H4 (cell line): ENCODE measurements around the gene SAMD5. TPM values are rescaled to one million over a fixed set of nuclear protein-coding genes. Genes with fewer than 3 reads are reported as not detected.
A peak's percentile ranks its signal among the peaks of the same experiment; 100 is the strongest.

ENCODE experiments used
- DNase-seq: peaks from one replicate; pipeline ENCODE4 v3.0.0-alpha.2; 2015; ENCODE audit warnings: low spot score
- total RNA-seq: library from RNA; depleted of rRNA; stranded (reverse); fragments of >200 nt; shearing (Covaris generic); gene quantifications from 2 replicates; pipeline ENCODE4 v1.2.3, GENCODE V29; 2014

Gene SAMD5
- total RNA-seq, 1 experiment from 2014 or later: 2.1 TPM

GRCh38 chr6:147566244-147566898, 57.9 kb downstream of the SAMD5 start:
- DNase-seq: no peak

GRCh38 chr6:147567141-147567805, 58.8 kb downstream of the SAMD5 start:
- no peak for DNase-seq

- DNase-seq: no peak
Measured at GRCh38 chr6:147569788-147570187, 61.3 kb downstream of the SAMD5 start.

- no peak for DNase-seq
Measured at GRCh38 chr6:147570681-147571080, 62.2 kb downstream of the SAMD5 start.

- no peak for DNase-seq
Measured at GRCh38 chr6:147577488-147577887, 69.0 kb downstream of the SAMD5 start.

GRCh38 chr6:147578159-147578558, 69.7 kb downstream of the SAMD5 start:
- no peak for DNase-seq

- DNase-seq: no peak
Measured at GRCh38 chr6:147578883-147579282, 70.4 kb downstream of the SAMD5 start.

- DNase-seq: no peak
Measured at GRCh38 chr6:147579667-147580066, 71.2 kb downstream of the SAMD5 start.

- DNase-seq: no peak
Measured at GRCh38 chr6:147582991-147583390, 74.5 kb downstream of the SAMD5 start.

GRCh38 chr6:147585256-147585655, 76.8 kb downstream of the SAMD5 start:
- no peak for DNase-seq

GRCh38 chr6:147586044-147586443, 77.6 kb downstream of the SAMD5 start:
- DNase-seq: no peak

GRCh38 chr6:147587907-147588306, 79.4 kb downstream of the SAMD5 start:
- no peak for DNase-seq

- DNase-seq: no peak
Measured at GRCh38 chr6:147588469-147588868, 80.0 kb downstream of the SAMD5 start.

GRCh38 chr6:147589739-147590250, 81.3 kb downstream of the SAMD5 start:
- no peak for DNase-seq

- no peak for DNase-seq
Measured at GRCh38 chr6:147595961-147596360, 87.5 kb downstream of the SAMD5 start.

- DNase-seq: no peak
Measured at GRCh38 chr6:147603392-147604081, 95.0 kb downstream of the SAMD5 start.

GRCh38 chr6:147604373-147604772, 95.9 kb downstream of the SAMD5 start:
- DNase-seq: peak; percentile 8

- no peak for DNase-seq
Measured at GRCh38 chr6:147611992-147612391, 103.5 kb downstream of the SAMD5 start.

GRCh38 chr6:147614501-147614900, 106.0 kb downstream of the SAMD5 start:
- DNase-seq: no peak

- no peak for DNase-seq
Measured at GRCh38 chr6:147615659-147616456, 107.4 kb downstream of the SAMD5 start.

GRCh38 chr6:147617366-147617765, 108.9 kb downstream of the SAMD5 start:
- no peak for DNase-seq

GRCh38 chr6:147618457-147618856, 110.0 kb downstream of the SAMD5 start:
- no peak for DNase-seq
